GM19328 (cell line): ENCODE measurements around the gene PICALM.
A peak's percentile ranks its signal among the peaks of the same experiment; 100 is the strongest.
"Not testable (repeated sequence)": the region's sequence is repeated elsewhere in the genome, so short reads cannot be mapped to it uniquely, and the experiment has no call there.

Experiments used
- ATAC-seq: cut with Tn5 transposase; IDR thresholded peaks from one replicate; pipeline ENCODE4 v1.9.1; 2021; ENCODE audit warnings: mild to moderate bottlenecking, moderate library complexity; ENCODE audit not compliant: unreplicated experiment

Gene PICALM

GRCh38 chr11:86068951-86069407, at the start of gene PICALM:
Gene PICALM (minus strand): TSS chr11:86069084. CDS start chr11:86068780, 304 bp downstream.
- ATAC-seq = peak; percentile 85

GRCh38 chr11:86118253-86118652, 49.4 kb upstream of the PICALM start:
- ATAC-seq = no peak

- ATAC-seq = no peak
Measured at GRCh38 chr11:86117712-86118063, 48.8 kb upstream of the PICALM start.

- ATAC-seq = no peak
Measured at GRCh38 chr11:86117001-86117711, 48.3 kb upstream of the PICALM start.

GRCh38 chr11:86116386-86116726, 47.5 kb upstream of the PICALM start:
- ATAC-seq = peak; percentile 80

GRCh38 chr11:86115542-86116385, 46.9 kb upstream of the PICALM start:
- ATAC-seq = peak; percentile 36

- no peak for ATAC-seq
Measured at GRCh38 chr11:86108890-86109638, 40.2 kb upstream of the PICALM start.

GRCh38 chr11:86108191-86108590, 39.3 kb upstream of the PICALM start:
- no peak for ATAC-seq

GRCh38 chr11:86106916-86107315, 38.0 kb upstream of the PICALM start:
- no peak for ATAC-seq

- not testable (repeated sequence) for ATAC-seq
Measured at GRCh38 chr11:86106031-86106430, 37.1 kb upstream of the PICALM start.

GRCh38 chr11:86105601-86106000, 36.7 kb upstream of the PICALM start:
- not testable (repeated sequence) for ATAC-seq

- ATAC-seq = no peak
Measured at GRCh38 chr11:86103808-86104207, 34.9 kb upstream of the PICALM start.

GRCh38 chr11:86101941-86102407, 33.1 kb upstream of the PICALM start:
- ATAC-seq = no peak

GRCh38 chr11:86101493-86101892, 32.6 kb upstream of the PICALM start:
- ATAC-seq = no peak

- ATAC-seq = no peak
Measured at GRCh38 chr11:86099874-86100273, 31.0 kb upstream of the PICALM start.

- no peak for ATAC-seq
Measured at GRCh38 chr11:86097980-86098379, 29.1 kb upstream of the PICALM start.

GRCh38 chr11:86091566-86091965, 22.7 kb upstream of the PICALM start:
- no peak for ATAC-seq

GRCh38 chr11:86091086-86091485, 22.2 kb upstream of the PICALM start:
- ATAC-seq = no peak

GRCh38 chr11:86089659-86090058, 20.8 kb upstream of the PICALM start:
- ATAC-seq = no peak

GRCh38 chr11:86087688-86088087, 18.8 kb upstream of the PICALM start:
- not testable (repeated sequence) for ATAC-seq

GRCh38 chr11:86087256-86087655, 18.4 kb upstream of the PICALM start:
- ATAC-seq = no peak
